RPMI7951 (cell line): ENCODE results near the gene SEMA4D. TPM values are rescaled to one million over a fixed set of nuclear protein-coding genes. Genes with fewer than 3 reads are reported as not detected.

ENCODE experiments used
- DNase-seq: peaks from one replicate; pipeline ENCODE4 v3.0.0-alpha.2; 2012; ENCODE audit warnings: low read depth
- total RNA-seq: library from RNA; depleted of rRNA; stranded (reverse); fragments of >200 nt; shearing (Covaris generic); gene quantifications from 2 replicates; pipeline ENCODE4 v1.2.3, GENCODE V29; 2014

SEMA4D gene
- total RNA-seq, 1 experiment from 2014 or later = 0.12 TPM

DNA sequence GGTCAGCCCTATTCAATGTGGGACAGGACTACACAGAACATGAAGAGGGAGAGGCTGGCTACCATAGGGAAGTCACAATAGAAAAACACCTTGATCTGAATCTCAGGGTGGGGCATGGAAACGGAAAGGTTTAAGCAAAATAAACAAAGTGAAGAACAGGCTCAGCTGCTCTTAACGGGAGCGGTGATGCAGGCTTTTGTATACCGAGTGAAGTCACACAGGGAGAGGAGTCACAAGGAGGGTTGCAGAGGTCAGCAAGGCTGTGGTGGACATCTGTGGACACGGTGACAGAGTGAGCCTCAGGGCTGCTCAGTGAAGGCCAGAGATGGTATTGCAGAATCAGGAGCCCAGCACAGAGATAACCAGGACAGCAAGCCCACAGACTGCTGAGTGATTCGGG lies 30.6 kb upstream of the SEMA4D start:
- no peak for DNase-seq

GRCh38 chr9:89528131-89528530 lies 30.2 kb upstream of the SEMA4D start:
- DNase-seq = no peak

DNA sequence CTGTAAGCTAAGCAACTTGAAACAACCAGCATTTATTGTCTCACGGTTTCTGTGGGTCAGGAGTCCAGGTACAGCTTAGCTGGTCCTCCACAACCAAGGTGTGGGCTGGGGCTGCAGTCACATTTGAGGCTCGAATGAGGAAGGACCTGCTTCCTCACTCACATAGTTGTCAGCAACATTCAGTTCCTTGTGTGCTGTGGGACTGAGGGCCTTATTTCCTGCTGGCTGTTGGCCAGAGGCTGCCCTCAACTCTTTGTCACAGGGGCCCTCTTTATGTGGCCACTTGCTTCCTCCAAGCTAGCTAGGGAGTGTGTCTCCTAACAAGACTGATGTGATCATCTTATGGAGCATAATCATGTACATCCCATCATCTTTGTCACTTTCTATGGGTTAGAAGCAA lies 29.2 kb upstream of the SEMA4D start:
- no peak for DNase-seq

- no peak for DNase-seq
Observed at GRCh38 chr9:89526667-89527066, 28.8 kb upstream of the SEMA4D start.

GRCh38 chr9:89525446-89526374 lies 27.8 kb upstream of the SEMA4D start:
- DNase-seq = no peak

DNA sequence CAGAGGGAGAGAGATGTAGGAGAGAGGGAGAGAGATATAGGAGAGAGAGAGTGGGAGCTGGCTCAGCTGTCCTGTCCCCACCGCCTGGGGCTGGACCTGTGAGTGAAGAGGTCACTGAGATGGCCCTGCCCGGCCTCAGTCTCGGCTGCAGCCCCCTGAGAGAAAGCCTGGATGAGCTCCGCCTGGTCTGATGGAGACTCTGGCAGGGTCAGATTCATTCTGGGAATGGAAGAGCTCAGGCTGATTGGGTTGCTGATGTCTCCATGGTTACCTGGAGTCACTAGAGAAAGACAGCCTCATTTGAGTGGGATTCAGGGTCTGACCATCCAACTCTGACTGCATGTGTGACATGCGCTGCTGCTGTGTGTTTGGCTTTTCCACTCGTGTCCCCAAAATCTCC lies 27.1 kb upstream of the SEMA4D start:
- no peak for DNase-seq

- no peak for DNase-seq
Observed at GRCh38 chr9:89523948-89524347, 26.0 kb upstream of the SEMA4D start.

DNA sequence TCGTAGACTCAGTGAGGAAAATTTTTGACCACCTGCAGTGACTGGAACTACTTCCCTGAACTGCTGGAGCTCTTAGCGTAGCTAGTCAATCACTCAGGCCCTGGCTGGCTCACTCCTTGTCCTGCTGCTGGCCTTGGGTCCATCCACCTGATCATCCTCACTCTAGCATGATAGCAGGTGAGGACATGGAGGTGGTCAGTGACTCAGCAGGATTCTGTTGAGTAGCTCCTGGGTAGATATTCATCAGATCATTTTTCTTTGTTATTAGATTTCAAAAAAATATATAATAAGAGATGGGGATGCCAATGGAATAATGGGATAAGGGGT lies 25.0 kb upstream of the SEMA4D start:
- no peak for DNase-seq

GRCh38 chr9:89522261-89522958 lies 24.5 kb upstream of the SEMA4D start:
- no peak for DNase-seq

GRCh38 chr9:89519366-89519805 lies 21.5 kb upstream of the SEMA4D start:
- DNase-seq = peak; percentile 12

- no peak for DNase-seq
Observed at GRCh38 chr9:89518466-89519365, 20.8 kb upstream of the SEMA4D start.

DNA sequence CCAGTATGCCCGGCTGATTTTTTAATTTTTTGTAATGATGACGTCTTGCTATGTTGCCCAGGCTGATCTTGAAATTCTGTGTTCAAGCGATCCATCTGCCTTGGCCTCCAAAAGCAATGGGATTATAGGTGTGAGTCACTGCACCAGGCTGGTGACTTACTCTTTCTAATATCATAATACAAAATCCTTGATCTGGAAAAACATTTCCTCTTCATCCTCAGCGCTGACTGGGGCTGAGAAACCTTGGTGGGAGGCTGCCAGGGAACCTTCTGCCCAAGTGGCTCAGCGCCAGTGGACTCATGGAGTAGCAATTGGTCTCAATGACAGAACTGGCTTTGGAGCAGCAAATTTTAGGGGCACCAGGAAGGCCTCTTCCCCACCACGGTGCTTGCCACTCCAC lies 17.5 kb upstream of the SEMA4D start:
- no peak for DNase-seq

DNA sequence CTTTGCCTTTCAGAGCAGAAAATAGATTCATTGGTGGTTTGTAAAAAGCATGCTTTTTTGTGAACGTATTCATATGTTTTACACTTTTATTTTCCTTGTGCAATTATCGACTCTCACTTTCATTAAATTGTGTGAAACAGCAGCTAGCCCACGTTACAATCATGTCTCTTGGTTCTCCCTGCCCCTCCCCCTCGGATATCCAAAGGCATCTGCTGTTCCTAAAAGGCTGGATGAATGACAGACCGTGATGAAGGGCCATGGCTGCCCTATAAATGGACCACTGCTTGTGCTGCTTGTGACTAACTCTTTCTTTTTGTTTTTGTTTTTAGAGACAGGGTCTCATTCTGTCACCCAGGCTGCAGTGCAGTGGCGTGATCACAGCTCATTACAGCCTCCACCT lies 17.0 kb upstream of the SEMA4D start:
- DNase-seq = no peak

GRCh38 chr9:89514337-89514736 lies 16.4 kb upstream of the SEMA4D start:
- DNase-seq = no peak

DNA sequence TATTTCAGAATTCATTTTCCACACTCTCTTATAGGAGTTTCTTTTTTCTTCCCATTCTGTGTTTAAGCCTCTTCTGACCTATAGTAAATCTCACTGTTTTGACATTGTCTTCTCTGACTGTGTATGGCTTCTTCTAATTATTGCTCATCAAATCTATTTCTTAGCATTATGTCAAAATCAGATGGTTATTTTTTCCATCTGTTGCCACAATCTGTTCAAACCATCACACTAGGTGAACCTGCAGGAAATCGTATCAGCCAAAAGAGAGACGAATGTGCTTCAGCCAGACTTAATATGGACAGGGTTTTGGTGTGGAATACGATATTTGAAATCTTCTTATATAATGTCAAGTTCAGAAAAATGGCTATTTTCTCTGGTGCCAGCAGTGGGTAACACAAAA lies 15.9 kb upstream of the SEMA4D start:
- DNase-seq = no peak

DNA sequence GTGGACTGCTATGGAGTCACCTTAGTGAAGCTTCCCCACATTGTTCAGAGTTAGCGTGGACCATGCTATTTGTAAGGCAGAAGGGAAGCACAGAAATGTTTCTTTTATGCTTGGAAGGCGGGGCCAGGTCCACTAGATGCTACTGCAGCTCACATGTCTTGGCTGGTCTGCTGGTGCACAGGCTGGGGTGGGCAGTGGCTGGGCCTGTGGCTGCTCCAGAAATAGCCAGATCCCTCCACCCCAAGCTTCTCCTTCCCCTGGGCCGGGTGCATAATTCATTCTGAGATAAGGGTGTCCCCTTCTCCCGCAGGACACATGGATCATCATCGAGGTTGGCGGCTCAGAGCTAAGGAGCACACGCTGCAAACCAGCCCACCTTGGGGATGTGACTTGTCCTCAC lies 14.5 kb upstream of the SEMA4D start:
- no peak for DNase-seq

- DNase-seq = no peak
Observed at GRCh38 chr9:89508951-89509615, 11.2 kb upstream of the SEMA4D start.

DNA sequence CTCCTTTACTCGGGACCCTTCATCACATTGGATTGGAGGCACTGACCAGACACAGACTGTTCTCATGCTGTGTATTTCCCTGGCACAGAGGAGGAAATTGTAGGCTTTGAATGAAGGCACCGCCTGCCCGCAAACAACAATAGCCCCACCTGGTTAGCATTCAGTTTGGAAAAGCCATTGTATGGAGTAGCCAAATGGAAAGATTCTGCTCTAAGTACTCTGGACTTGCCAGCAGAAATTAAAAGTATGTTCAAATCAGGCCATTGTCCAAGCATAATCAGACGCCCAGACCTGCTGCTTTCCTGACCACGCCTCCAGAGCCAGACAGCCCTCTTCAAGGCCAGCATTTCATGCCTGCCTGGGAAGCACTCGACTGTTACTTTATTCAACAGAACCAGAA lies 8.0 kb upstream of the SEMA4D start:
- no peak for DNase-seq

- DNase-seq = no peak
Observed at GRCh38 chr9:89505048-89505447, 7.1 kb upstream of the SEMA4D start.

DNA sequence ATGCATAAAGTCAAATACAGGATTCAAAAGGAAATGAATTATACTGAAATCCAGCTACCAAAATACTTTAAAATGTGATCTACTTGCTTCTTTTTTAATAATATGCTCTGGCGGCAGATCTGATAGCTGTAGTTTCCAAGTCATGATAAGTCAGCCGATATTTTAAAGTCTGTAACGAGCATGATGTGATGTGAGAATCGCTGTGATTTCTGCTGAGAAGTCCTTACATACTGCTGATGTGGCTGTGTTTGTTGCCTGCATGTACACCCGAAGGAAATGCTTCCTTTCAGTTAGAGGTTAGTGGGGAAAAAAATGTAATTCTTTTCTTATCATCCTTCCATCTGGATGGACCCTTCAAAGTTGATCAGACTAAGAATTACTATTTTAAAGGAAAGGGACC lies 4.8 kb upstream of the SEMA4D start:
- DNase-seq = no peak

DNA sequence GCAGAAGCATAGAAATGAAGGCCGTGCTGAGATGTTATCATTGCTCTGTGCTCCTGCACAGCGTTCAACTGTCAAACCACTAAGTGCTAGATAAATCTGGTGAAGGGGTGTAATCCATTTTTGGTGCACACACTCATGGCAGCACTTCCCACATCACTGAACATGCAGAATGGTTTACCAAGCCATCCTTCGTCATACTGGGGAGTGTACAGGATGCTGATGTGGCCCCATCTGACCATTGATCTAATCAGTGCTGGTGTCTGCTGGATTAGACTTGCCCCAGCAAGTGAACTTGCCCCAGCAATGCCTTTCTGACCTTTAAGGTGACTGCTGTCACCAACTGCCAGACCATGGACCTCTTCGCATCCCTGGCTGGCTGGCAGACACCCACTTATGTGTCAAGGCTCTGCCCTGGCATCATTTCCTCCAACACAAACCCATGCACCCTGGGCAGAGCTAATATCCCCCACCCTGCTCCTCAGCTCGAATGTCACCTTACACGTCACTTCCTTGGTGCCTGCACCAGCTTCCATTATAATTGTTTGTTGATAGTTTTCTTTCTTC lies 4.2 kb upstream of the SEMA4D start:
- no peak for DNase-seq
